EH (cell line): Measurements from ENCODE around the gene RANBP10.

Source experiments
- DNase-seq: peaks from one replicate; pipeline ENCODE4 v3.0.0-alpha.2; 2015; ENCODE audit warnings: low read depth

The RANBP10 gene

GRCh38 chr16:67676516-67676915, 129.8 kb downstream of the RANBP10 start:
- no peak for DNase-seq

- no peak for DNase-seq
Observed at GRCh38 chr16:67675999-67676398, 130.4 kb downstream of the RANBP10 start.

- DNase-seq = no peak
Observed at GRCh38 chr16:67675579-67675935, 130.8 kb downstream of the RANBP10 start.

- no peak for DNase-seq
Observed at GRCh38 chr16:67674851-67675578, 131.3 kb downstream of the RANBP10 start.

GRCh38 chr16:67673712-67674580, 132.4 kb downstream of the RANBP10 start:
- peak; percentile 54 for DNase-seq
